Nephron (organoid): ENCODE data around the gene GNB1L.
A peak's percentile ranks its signal among the peaks of the same experiment; 100 is the strongest.

Experiments
- H3K27ac Mint-ChIP-seq, 3 experiments: 2 replicates each; pipeline ENCODE4 v1.8.0; 2020; ENCODE audit warnings: mixed read lengths in 3 of 3, mild to moderate bottlenecking in 2 of 3, moderate library complexity in 1 of 3
- H3K27me3 Mint-ChIP-seq: 2 replicates; pipeline ENCODE4 v1.8.0; 2021; ENCODE audit warnings: low read depth, mild to moderate bottlenecking, moderate library complexity, mixed read lengths
- H3K36me3 Mint-ChIP-seq: 2 replicates; pipeline ENCODE4 v1.8.0; 2020; ENCODE audit warnings: low read depth, mixed read lengths
- H3K4me1 Mint-ChIP-seq: 2 replicates; pipeline ENCODE4 v1.8.0; 2020; ENCODE audit warnings: mixed read lengths
- H3K4me3 Mint-ChIP-seq, 3 experiments: 2 replicates each; pipeline ENCODE4 v1.8.0; 2020; ENCODE audit warnings: mild to moderate bottlenecking in 3 of 3, mixed read lengths in 3 of 3, moderate library complexity in 2 of 3
- H3K9me3 Mint-ChIP-seq: 2 replicates; pipeline ENCODE4 v1.8.0; 2020; ENCODE audit warnings: mixed read lengths
- TF ChIP-seq, protein P1 (sequence below), 3 experiments: fragments of 200-600 bp; sonication (generic); IDR thresholded peaks; one replicate each; pipeline ENCODE4 v1.5.0; 2021; ENCODE audit warnings: antibody characterized with exemption in 3 of 3; ENCODE audit not compliant: unreplicated experiment in 3 of 3

Gene GNB1L, protein sequence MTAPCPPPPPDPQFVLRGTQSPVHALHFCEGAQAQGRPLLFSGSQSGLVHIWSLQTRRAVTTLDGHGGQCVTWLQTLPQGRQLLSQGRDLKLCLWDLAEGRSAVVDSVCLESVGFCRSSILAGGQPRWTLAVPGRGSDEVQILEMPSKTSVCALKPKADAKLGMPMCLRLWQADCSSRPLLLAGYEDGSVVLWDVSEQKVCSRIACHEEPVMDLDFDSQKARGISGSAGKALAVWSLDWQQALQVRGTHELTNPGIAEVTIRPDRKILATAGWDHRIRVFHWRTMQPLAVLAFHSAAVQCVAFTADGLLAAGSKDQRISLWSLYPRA

DNA sequence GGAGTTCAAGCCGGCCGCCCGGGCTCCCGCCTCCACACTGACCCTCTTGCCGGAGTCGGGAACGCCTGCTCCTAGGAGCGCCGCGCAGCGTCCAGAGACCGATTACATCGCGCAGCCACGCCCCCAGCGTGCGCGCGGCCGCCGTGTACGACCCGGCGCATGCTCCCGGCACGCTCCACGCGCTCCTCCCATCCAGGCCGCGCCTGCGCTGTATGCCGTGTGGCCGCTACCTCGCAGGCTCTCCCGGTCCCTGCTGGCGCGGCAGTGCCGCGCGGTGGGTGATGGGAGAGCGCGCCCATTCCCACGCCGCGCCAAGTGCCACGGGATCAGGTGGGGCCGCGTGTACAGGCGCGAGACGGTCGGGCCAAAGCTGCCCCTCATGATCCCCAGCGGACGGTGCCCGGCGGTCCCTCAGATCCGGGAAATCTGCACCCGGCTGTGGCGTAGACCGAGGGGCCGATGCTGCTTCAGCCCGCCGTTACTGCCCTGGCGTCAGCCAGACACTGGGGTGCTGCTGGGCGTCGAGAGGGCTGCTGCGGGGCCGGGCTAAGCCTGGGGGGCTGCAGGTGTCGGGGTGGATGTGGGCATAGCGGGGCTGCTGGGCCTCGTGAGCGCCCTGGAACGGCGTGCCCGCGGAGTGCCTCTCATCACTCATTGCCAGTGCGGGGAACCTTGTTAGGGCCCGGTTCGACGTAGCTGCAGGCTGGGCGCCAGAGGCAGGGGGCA, at the start of gene GNB1L, which contains the start of gene RTL10:
Gene GNB1L (minus strand): TSS at position 97 of the 726 bp plus-strand sequence. CDS start 33,519 bp downstream, outside the sequence.
Gene RTL10 (minus strand): TSS at position 97 of the 726 bp plus-strand sequence. CDS start 2,613 bp downstream, outside the sequence.
- H3K36me3 Mint-ChIP-seq, result peaks cover 21% of the 10 kb centered on the region
- TF ChIP-seq, protein P1, sequence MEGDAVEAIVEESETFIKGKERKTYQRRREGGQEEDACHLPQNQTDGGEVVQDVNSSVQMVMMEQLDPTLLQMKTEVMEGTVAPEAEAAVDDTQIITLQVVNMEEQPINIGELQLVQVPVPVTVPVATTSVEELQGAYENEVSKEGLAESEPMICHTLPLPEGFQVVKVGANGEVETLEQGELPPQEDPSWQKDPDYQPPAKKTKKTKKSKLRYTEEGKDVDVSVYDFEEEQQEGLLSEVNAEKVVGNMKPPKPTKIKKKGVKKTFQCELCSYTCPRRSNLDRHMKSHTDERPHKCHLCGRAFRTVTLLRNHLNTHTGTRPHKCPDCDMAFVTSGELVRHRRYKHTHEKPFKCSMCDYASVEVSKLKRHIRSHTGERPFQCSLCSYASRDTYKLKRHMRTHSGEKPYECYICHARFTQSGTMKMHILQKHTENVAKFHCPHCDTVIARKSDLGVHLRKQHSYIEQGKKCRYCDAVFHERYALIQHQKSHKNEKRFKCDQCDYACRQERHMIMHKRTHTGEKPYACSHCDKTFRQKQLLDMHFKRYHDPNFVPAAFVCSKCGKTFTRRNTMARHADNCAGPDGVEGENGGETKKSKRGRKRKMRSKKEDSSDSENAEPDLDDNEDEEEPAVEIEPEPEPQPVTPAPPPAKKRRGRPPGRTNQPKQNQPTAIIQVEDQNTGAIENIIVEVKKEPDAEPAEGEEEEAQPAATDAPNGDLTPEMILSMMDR (IDR thresholded peaks at IDR 0.05; ENCODE audit: unreplicated experiment in 3 of 3), result peak in 1 of 3 experiments; percentile 5
- no peaks in the 10 kb centered on the region for H3K9me3 Mint-ChIP-seq
- H3K27me3 Mint-ChIP-seq, result no peaks in the 10 kb centered on the region
- H3K4me1 Mint-ChIP-seq, result peaks cover 39% of the 10 kb centered on the region
- H3K4me3 Mint-ChIP-seq, result peak within 1 kb of the TSS; percentile 94 to 98 (median 98)
- H3K27ac Mint-ChIP-seq, result peak within 1 kb of the TSS; percentile 92 to 95 (median 93)

DNA sequence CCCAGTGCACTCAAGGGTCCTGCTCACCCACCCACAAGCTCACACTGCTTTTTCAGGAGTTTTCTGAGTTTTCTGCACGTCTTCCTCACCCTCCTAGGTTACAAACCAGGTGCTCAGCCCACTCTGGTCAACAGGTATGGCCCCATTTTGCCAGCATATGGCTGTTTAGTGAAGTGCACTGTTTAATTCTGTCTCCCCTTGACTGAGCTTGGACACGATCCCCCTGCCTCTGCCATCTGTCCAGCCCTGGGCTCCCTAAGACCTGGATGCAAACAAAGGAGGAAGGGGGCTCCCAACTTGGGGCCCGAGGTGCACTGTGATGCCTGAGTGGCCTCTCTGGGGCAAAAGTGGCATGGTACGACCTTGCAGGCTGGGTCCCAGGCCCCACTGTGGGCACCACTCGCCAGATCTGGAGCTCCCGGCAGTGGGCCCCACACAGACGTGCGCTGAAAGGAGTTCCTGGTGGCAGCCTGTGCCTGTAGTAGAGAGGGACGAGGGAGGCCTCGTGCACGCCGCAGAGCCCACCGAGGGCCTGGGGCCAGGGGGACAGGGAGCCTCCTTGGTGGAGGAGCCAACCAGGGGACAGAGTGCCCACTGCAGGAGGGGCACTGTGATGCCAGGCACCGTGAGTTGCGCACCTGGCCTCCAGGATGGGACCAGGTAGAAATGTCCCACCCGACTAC, 49.6 kb upstream of the GNB1L start:
- Mint-ChIP-seq H3K36me3 (peaks cover 8% of the 10 kb centered on the region), H3K4me1 (peaks cover 32% of the 10 kb centered on the region), H3K27me3 (peaks cover 13% of the 10 kb centered on the region), H3K4me3 (no peak overlapping the region), H3K9me3 (no peaks in the 10 kb centered on the region), H3K27ac (peak overlapping the region in 2 of 3 experiments; percentile 60 to 87)
- TF ChIP-seq, protein P1 (IDR thresholded peaks at IDR 0.05; ENCODE audit: unreplicated experiment in 3 of 3), result no peak

DNA sequence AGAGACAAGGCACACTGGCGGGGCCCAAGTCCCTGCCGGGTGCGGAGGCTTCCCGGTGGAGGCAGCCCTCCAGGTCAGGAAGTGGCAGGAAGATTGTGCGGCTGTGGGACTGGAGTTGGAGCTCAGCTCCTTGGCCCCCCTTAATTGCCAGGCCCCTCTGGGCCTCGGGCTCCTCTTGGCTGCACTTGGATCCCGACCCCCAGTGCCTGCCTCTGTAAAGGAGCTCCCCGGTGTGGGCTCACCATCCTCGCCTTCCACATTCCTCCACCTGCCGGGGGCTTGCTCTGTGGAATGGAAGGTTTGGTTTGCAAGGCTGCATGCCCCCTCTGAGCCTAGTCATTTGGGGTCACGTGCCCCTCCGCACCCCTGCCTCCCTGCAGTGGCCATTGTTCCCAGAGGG, 48.8 kb upstream of the GNB1L start:
- TF ChIP-seq, protein P1 (IDR thresholded peaks at IDR 0.05; ENCODE audit: unreplicated experiment in 3 of 3), result no peak
- no peak overlapping the region for H3K4me3 Mint-ChIP-seq
- no peaks in the 10 kb centered on the region for H3K9me3 Mint-ChIP-seq
- peaks cover 8% of the 10 kb centered on the region for H3K36me3 Mint-ChIP-seq
- peaks cover 13% of the 10 kb centered on the region for H3K27me3 Mint-ChIP-seq
- H3K27ac Mint-ChIP-seq, result peak overlapping the region; percentile 58 to 90 (median 86)
- H3K4me1 Mint-ChIP-seq, result peaks cover 32% of the 10 kb centered on the region

DNA sequence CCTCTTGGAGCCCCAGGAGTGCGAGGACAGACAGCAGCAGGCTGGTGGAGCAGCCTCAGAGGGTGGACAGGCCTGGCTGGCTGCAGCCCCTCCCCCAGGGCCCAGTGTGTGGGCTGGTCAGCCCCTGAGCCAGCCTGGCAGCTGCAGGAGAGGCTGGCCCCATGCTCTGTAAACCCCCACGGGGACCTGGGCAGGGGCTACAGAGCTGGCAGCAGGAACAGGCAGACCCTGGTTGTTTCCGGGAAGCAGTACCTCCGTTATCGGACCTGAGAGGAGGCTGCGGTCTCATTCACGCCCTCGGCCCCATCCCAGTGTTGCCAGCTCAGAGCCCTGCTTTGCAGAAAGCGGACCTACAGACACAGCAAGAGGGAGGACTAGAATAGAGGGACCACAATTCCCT, 48.4 kb upstream of the GNB1L start:
- H3K27me3 Mint-ChIP-seq, result peaks cover 13% of the 10 kb centered on the region
- peak overlapping the region; percentile 58 to 90 (median 86) for H3K27ac Mint-ChIP-seq
- H3K4me1 Mint-ChIP-seq, result peaks cover 32% of the 10 kb centered on the region
- TF ChIP-seq, protein P1 (IDR thresholded peaks at IDR 0.05; ENCODE audit: unreplicated experiment in 3 of 3), result no peak
- H3K36me3 Mint-ChIP-seq, result peaks cover 8% of the 10 kb centered on the region
- no peaks in the 10 kb centered on the region for H3K9me3 Mint-ChIP-seq
- no peak overlapping the region for H3K4me3 Mint-ChIP-seq

DNA sequence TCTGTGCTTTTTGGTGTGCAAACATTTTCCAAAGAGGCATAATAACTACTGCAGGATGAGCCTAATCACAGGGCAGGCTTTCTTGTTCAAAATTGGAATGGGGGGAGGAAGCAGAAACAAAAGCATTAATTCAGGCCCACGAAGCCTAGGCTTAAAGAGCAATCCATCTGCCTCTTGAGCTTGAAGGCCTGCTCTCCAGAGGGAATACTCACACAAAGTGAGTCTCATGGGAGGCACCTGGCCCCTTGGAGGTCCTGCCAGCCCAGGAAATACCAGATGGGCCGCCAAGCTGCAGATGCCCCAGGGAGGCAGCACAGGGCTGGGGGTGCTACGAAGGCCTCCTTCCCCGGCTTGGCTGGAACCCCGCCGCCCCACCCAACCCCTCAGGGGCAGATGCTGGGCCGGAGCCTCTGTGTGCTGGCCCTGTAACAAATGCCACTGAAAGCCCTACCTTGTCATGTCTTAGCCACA, 47.6 kb upstream of the GNB1L start:
- Mint-ChIP-seq H3K4me1 (peaks cover 32% of the 10 kb centered on the region), H3K9me3 (no peaks in the 10 kb centered on the region), H3K27ac (peak overlapping the region; percentile 58 to 90 (median 77)), H3K27me3 (peaks cover 13% of the 10 kb centered on the region), H3K4me3 (no peak overlapping the region), H3K36me3 (peaks cover 8% of the 10 kb centered on the region)
- TF ChIP-seq, protein P1 (IDR thresholded peaks at IDR 0.05; ENCODE audit: unreplicated experiment in 3 of 3), result no peak
